ENCODE results near the gene KLRG1.

KLRG1 gene

DNA sequence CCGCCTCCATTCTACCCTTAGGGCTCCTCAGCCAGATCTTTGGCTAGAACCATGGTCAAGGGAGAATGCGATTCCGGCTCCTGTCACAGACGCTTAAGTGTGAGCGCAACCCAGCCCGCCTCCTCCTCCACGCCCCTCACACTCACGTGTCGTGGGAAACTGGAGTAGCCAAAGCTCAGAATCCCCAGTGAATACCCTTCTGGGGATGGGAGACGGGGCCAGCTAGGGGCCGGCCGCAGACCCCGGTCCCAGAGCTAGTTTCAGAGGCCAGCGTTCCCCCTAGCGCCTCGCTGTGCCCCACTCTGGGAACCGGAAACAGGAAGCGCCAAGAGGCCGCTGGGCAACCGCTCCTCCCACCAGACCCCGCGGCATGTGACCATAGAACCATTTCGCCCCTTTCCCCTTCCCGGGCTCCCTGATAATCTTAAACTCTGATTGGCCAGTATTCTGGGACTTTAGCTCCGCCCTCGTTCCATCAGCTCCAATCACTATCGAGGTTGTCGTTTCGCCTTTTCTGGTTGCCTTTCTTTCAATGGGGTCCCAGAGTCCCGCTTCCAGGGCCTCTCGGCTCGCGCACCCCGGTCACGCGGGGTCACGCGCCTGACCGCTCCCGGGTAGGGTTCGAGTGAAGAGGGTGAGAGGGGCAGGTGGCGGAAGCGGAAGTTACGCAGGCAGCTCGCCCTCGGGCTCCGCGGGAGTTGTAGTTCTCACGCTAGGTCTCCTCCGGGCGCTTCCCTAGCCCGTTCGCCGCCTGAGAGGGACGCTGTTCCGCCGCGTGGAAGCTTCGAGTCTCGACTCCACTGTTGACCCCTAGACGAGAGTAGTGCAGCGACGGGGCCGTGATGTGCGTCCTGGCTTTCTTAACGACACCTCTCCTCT is 39.8 kb upstream of the KLRG1 start, which contains the start of gene M6PR:
Gene M6PR (minus strand): TSS at position 304 of the 879 bp plus-strand sequence. CDS start 3,241 bp downstream, outside the sequence.
- TF ChIP-seq, protein P1, sequence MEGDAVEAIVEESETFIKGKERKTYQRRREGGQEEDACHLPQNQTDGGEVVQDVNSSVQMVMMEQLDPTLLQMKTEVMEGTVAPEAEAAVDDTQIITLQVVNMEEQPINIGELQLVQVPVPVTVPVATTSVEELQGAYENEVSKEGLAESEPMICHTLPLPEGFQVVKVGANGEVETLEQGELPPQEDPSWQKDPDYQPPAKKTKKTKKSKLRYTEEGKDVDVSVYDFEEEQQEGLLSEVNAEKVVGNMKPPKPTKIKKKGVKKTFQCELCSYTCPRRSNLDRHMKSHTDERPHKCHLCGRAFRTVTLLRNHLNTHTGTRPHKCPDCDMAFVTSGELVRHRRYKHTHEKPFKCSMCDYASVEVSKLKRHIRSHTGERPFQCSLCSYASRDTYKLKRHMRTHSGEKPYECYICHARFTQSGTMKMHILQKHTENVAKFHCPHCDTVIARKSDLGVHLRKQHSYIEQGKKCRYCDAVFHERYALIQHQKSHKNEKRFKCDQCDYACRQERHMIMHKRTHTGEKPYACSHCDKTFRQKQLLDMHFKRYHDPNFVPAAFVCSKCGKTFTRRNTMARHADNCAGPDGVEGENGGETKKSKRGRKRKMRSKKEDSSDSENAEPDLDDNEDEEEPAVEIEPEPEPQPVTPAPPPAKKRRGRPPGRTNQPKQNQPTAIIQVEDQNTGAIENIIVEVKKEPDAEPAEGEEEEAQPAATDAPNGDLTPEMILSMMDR (IDR thresholded peaks at IDR 0.05; ENCODE audit: low read depth, low read length, missing control alignments), result peak; percentile 70
- peak; percentile 89 for DNase-seq (ENCODE audit: low read depth)
- H3K4me3 ChIP-seq (ENCODE audit: low read depth, low read length), result peak within 1 kb of the TSS; percentile 69

DNA sequence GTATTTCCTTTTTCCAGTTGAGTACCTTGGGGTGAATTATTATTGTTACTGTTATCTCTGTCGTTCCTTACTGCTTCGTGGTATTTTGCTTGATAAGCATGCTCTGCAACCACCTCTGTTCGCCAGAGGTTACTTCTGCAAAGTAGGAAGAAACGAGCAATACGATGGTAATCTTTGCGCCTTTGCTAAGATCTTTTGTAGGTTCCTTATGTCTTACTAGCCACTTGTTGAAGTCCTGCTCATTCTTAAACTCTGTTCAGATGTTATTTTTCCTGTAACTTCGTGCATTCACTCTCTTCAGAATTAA is 39.2 kb upstream of the KLRG1 start:
- no peak for DNase-seq (ENCODE audit: low read depth)
- H3K4me3 ChIP-seq (ENCODE audit: low read depth, low read length), result peak overlapping the region; percentile 69
- TF ChIP-seq, protein P1 (IDR thresholded peaks at IDR 0.05; ENCODE audit: low read depth, low read length, missing control alignments), result no peak

DNA sequence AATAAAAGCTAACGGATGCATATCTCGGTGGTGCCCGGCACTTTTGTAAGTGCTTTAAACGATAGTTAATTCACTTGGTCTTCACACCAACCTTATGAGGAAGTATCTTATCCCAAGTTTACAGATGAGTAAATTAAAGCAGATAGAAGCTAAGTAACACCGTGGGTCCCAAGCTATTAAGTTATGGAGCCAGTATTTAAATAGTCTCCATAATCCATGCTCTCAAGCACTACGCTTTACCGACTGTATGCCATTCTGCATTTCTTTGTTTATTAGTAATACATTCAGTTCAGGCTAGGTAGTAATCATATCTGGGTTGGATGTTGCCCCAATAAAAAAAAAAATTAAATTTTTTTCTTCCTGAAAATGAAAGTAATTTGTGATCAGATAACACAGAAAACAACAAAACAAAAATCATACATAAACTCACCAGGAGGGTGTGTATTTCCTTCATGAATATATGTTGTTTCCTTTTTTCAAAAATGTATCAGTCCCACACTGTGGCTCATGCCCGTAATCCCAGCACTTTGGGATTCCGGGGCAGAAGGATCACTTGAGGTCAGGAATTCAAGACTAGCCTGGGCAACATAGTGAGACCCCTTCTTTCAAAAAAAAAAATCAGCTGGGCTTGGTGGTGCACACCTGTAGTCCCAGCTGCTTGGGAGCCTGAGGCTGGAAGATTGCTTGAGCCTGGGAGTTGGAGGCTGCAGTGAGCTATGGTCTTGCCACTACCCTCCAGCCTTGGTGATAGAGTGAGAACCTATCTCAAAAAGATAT is 38.5 kb upstream of the KLRG1 start:
- TF ChIP-seq, protein P1 (IDR thresholded peaks at IDR 0.05; ENCODE audit: low read depth, low read length, missing control alignments), result no peak
- H3K4me3 ChIP-seq (ENCODE audit: low read depth, low read length), result peak overlapping the region; percentile 69
- DNase-seq (ENCODE audit: low read depth), result no peak

DNA sequence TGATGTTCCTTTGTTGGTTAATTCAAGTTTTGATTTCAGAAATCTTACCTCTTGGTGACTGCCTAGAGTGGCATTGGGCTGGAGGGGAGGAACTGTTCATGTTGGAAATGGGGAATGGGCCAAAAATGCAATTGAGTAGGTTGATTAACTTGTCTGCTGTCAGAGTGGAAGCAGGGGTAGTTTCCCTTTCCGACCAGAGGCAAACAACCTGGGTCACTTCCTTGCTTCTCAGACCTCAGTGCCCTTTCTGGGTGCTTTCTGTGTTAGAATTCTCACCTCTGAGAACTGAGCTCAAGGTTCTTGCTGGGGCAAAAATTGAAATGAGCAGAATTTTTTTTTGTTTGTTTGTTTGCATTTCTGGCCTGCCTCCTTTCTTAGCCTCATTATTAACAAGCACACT is 37.6 kb upstream of the KLRG1 start:
- TF ChIP-seq, protein P1 (IDR thresholded peaks at IDR 0.05; ENCODE audit: low read depth, low read length, missing control alignments), result no peak
- no peak overlapping the region for H3K4me3 ChIP-seq (ENCODE audit: low read depth, low read length)
- DNase-seq (ENCODE audit: low read depth), result no peak

DNA sequence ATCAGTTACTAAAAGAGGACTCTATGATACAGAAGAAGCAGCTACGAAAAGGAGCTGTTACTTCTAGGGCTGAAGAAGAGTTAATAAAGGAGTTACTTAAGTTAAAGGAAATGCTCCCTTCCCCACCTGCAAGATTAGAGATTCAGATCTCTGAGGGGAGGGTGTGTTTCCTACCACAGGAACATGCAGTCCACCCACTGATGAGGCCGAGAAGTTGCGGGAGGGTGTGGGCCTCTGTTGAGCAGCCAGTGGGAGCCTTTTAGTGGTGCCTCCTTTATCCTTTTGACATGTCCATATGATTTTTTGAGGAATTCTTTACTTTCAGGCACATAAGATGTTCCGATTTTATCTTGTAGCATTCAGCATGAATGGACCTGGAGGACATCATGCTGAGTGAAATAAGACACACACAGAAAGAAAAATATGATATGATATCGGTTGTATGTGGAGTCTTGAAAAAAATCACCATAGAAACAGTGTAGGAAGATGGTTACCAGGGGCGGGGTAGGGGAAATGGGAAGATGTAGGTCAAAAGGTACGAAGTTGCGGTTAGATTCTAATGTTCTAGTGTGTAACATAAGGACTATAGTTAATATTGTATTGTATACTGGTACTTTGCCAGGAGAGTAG is 35.5 kb upstream of the KLRG1 start:
- no peak overlapping the region for H3K4me3 ChIP-seq (ENCODE audit: low read depth, low read length)
- TF ChIP-seq, protein P1 (IDR thresholded peaks at IDR 0.05; ENCODE audit: low read depth, low read length, missing control alignments), result no peak
- no peak for DNase-seq (ENCODE audit: low read depth)

DNA sequence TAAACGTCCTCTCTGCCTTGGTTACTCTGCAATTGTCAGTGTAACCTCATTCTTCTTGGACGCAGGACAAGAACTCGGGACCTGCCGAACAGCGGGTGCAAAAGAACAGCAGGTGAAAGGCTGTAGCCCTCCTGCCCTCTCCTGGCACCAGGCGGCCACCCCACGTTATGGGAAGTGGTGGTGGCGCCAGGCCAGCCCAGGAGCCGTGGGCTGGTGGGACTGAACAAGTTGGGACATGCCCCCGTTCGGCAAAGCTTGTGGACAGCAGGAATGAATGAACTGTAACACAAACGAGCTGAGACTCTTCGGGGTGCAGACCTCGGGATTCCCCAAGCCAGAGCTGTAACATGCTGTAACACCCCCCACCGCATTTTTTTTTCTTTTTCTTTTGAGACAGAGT is 33.3 kb upstream of the KLRG1 start:
- TF ChIP-seq, protein P1 (IDR thresholded peaks at IDR 0.05; ENCODE audit: low read depth, low read length, missing control alignments), result no peak
- no peak overlapping the region for H3K4me3 ChIP-seq (ENCODE audit: low read depth, low read length)
- no peak for DNase-seq (ENCODE audit: low read depth)
